OCI-LY1 (cell line): ENCODE data around the gene SPI1.

Experiments used
- H2AFZ ChIP-seq: fragments of 200-600 bp; sonication (generic), shearing (Covaris generic); 2 replicates; pipeline ENCODE4 v1.6.0; 2014; ENCODE audit warnings: antibody characterized with exemption, mild to moderate bottlenecking, low read length
- H3F3A ChIP-seq: fragments of 200-600 bp; sonication (generic), shearing (Covaris generic); 2 replicates; pipeline ENCODE4 v1.6.0; 2014; ENCODE audit warnings: mild to moderate bottlenecking, antibody characterized with exemption, low read length, moderate library complexity; ENCODE audit not compliant: insufficient read depth
- H3K27ac ChIP-seq: fragments of 200-600 bp; sonication (generic); 2 replicates; pipeline ENCODE4 v1.5.1; 2014; ENCODE audit warnings: low read length, mixed run types, mild to moderate bottlenecking, low read depth; ENCODE audit not compliant: poor library complexity, severe bottlenecking
- H3K27me3 ChIP-seq: fragments of 200-600 bp; sonication (generic); 2 replicates; pipeline ENCODE4 v1.6.0; 2014; ENCODE audit warnings: antibody characterized with exemption, mild to moderate bottlenecking, low read length, moderate library complexity; ENCODE audit not compliant: insufficient read depth
- H3K36me3 ChIP-seq: fragments of 200-600 bp; sonication (generic); 2 replicates; pipeline ENCODE4 v1.6.1; 2014; ENCODE audit warnings: mild to moderate bottlenecking, antibody characterized with exemption, low read length, moderate library complexity, mixed read lengths; ENCODE audit not compliant: insufficient read depth
- H3K4me1 ChIP-seq: fragments of 200-600 bp; sonication (generic); 2 replicates; pipeline ENCODE4 v1.5.1; 2014; ENCODE audit warnings: mild to moderate bottlenecking, low read length, moderate library complexity; ENCODE audit not compliant: insufficient read depth, severe bottlenecking
- H3K4me2 ChIP-seq: fragments of 200-600 bp; sonication (generic), shearing (Covaris generic); 2 replicates; pipeline ENCODE4 v1.6.1; 2014; ENCODE audit warnings: low read length
- H3K4me3 ChIP-seq: fragments of 200-600 bp; sonication (generic); 2 replicates; pipeline ENCODE4 v1.5.1; 2014; ENCODE audit warnings: low read length, low read depth, mild to moderate bottlenecking, mixed read lengths; ENCODE audit not compliant: poor library complexity, severe bottlenecking
- H3K79me2 ChIP-seq: fragments of 200-600 bp; shearing (Covaris generic); 2 replicates; pipeline ENCODE4 v1.6.1; 2016; ENCODE audit warnings: mixed run types, low read length, mixed read lengths; ENCODE audit not compliant: insufficient read depth
- H3K9ac ChIP-seq: fragments of 200-600 bp; sonication (generic), shearing (Covaris generic); 2 replicates; pipeline ENCODE4 v1.6.1; 2014; ENCODE audit warnings: mild to moderate bottlenecking, low read length, mixed read lengths
- H3K9me2 ChIP-seq: fragments of 200-600 bp; sonication (generic), shearing (Covaris generic); 2 replicates; pipeline ENCODE4 v1.6.1; 2014; ENCODE audit warnings: low read depth, mild to moderate bottlenecking, low read length, mixed read lengths
- H3K9me3 ChIP-seq: fragments of 200-600 bp; shearing (Covaris generic); 2 replicates; pipeline ENCODE4 v1.6.1; 2014; ENCODE audit warnings: low read length, mixed read lengths
- H4K20me1 ChIP-seq: fragments of 200-600 bp; sonication (generic), shearing (Covaris generic); 2 replicates; pipeline ENCODE4 v1.6.0; 2016; ENCODE audit warnings: mild to moderate bottlenecking, low read length; ENCODE audit not compliant: insufficient read depth
- EZH2 ChIP-seq: fragments of 200-600 bp; sonication (generic), shearing (Covaris generic); IDR thresholded peaks from 2 replicates; pipeline ENCODE4 v1.8.0; 2017; ENCODE audit warnings: borderline replicate concordance, mixed run types, mild to moderate bottlenecking, antibody characterized with exemption, low read length, moderate library complexity, mixed read lengths
- TF ChIP-seq, protein P1 (sequence below): fragments of 200-600 bp; sonication (generic), shearing (Covaris generic); IDR thresholded peaks from 2 replicates; pipeline ENCODE4 v1.5.1; 2017; ENCODE audit warnings: mild to moderate bottlenecking, antibody characterized with exemption, low read length, moderate library complexity, mixed read lengths

SPI1 gene

DNA sequence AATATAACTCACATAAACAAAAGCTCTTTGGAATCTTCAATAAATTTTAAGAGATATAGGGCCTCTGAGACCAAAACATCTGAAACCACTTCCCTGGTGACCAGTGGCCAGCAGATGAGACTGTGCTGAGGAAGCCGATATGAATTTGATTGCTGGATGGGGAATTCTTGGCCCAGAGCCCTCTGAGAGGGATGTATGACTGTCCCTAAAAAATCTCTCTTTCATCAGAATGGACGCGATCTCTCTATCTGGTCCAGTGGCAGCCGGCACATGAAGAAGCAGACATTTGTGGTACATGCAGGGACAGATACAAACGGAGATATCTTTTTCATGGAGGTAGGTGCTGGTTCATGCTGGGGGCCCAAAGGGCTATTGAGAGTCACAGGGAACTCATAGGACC, 63.4 kb downstream of the SPI1 start:
- no peak overlapping the region for H3K4me2 ChIP-seq
- H3K27me3 ChIP-seq, result no peaks in the 10 kb centered on the region
- H3F3A ChIP-seq, result no peaks in the 10 kb centered on the region
- peaks cover 39% of the 10 kb centered on the region for H3K36me3 ChIP-seq
- no peak overlapping the region for H3K27ac ChIP-seq
- no peaks in the 10 kb centered on the region for H4K20me1 ChIP-seq
- no peaks in the 10 kb centered on the region for H3K79me2 ChIP-seq
- no peaks in the 10 kb centered on the region for H3K9me2 ChIP-seq
- H3K4me3 ChIP-seq, result no peak overlapping the region
- TF ChIP-seq, protein P1, sequence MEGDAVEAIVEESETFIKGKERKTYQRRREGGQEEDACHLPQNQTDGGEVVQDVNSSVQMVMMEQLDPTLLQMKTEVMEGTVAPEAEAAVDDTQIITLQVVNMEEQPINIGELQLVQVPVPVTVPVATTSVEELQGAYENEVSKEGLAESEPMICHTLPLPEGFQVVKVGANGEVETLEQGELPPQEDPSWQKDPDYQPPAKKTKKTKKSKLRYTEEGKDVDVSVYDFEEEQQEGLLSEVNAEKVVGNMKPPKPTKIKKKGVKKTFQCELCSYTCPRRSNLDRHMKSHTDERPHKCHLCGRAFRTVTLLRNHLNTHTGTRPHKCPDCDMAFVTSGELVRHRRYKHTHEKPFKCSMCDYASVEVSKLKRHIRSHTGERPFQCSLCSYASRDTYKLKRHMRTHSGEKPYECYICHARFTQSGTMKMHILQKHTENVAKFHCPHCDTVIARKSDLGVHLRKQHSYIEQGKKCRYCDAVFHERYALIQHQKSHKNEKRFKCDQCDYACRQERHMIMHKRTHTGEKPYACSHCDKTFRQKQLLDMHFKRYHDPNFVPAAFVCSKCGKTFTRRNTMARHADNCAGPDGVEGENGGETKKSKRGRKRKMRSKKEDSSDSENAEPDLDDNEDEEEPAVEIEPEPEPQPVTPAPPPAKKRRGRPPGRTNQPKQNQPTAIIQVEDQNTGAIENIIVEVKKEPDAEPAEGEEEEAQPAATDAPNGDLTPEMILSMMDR, result no peak
- TF ChIP-seq EZH2, result no peak
- no peak overlapping the region for H3K9ac ChIP-seq
- peaks cover 16% of the 10 kb centered on the region for H3K4me1 ChIP-seq
- H2AFZ ChIP-seq, result no peak overlapping the region
- no peaks in the 10 kb centered on the region for H3K9me3 ChIP-seq

DNA sequence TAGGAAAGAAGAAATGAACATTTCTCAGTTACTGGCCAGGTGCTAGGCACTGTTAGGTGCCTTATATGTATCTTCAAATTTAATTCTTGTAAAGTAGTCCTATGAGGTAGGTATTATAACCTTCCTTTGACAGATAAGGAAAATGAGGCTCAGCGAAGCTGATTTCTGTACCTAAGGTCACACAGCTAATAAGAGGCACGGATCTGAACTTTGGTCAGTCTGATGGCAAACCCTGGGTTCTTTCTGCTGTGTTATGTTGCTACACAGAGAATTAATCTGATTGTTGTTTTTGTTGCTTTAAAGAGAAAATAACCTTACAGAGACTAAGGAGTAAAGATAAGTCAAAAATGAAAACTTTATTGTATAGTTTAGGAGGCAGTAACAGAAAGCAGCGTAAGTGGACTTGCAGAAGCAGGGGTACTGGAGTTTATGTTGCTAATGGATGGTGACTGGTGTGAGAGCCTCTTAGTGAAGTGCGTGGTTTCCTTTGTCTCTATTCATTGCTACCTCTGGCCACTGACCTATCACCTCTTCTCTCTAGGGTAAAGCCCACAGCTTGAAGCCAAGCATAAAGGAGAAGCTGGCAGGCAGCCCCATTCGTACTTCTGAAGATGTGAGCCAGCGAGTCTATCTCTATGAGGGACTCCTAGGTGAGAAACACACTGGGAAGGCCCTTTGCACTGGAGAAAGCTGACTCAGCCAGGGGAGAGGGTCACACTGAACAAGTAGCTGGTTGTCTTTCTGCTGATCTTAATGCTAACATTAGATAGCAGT, 70.1 kb downstream of the SPI1 start:
- Histone ChIP-seq H3K9me2 (no peaks in the 10 kb centered on the region), H3F3A (no peaks in the 10 kb centered on the region), H3K79me2 (no peaks in the 10 kb centered on the region), H3K27ac (no peak overlapping the region), H3K4me2 (no peak overlapping the region), H3K4me1 (no peaks in the 10 kb centered on the region), H4K20me1 (no peaks in the 10 kb centered on the region), H3K9me3 (no peaks in the 10 kb centered on the region), H3K36me3 (peaks cover 75% of the 10 kb centered on the region), H3K27me3 (no peaks in the 10 kb centered on the region), H2AFZ (no peak overlapping the region), H3K9ac (no peak overlapping the region), H3K4me3 (no peak overlapping the region)
- TF ChIP-seq EZH2, result no peak

DNA sequence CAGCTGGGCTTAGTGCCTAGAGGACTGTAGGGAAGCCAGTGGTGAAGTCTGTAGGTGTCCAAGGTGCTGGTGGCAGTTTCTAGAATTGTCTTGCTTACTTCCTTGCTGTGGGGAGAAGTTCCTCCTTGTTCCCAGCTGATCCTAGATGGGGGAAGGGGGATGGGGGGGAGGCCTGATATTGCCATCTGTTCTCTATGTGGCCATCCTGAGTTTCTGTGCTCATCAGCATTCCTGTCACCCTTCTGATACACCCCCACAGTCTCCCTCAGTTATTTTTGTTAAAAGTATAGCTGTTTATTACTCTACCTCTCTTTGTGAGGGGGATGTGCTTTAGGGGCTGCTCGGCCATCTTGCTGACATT, 71.9 kb downstream of the SPI1 start:
- Histone ChIP-seq H3K9me3 (no peaks in the 10 kb centered on the region), H2AFZ (no peak overlapping the region), H3K4me2 (no peak overlapping the region), H3K27ac (no peak overlapping the region), H3K27me3 (no peaks in the 10 kb centered on the region), H4K20me1 (no peaks in the 10 kb centered on the region), H3F3A (no peaks in the 10 kb centered on the region), H3K36me3 (peaks cover 87% of the 10 kb centered on the region), H3K4me1 (no peaks in the 10 kb centered on the region), H3K4me3 (no peak overlapping the region), H3K9ac (no peak overlapping the region), H3K9me2 (no peaks in the 10 kb centered on the region), H3K79me2 (no peaks in the 10 kb centered on the region)
- TF ChIP-seq EZH2, result no peak
- TF ChIP-seq, protein P1, result no peak
